SK-N-SH (cell line): ENCODE measurements around the gene GPD1.
A peak's percentile ranks its signal among the peaks of the same experiment; 100 is the strongest.

ENCODE experiments used
- CHD2 ChIP-seq: fragments of 150-350 bp; IDR thresholded peaks from 2 replicates; pipeline ENCODE4 v1.6.1; 2018; ENCODE audit warnings: low read length; ENCODE audit not compliant: partially characterized antibody
- CTCF ChIP-seq: fragments of 200-600 bp; sonication (generic); IDR thresholded peaks from 2 replicates; pipeline ENCODE4 v1.6.1; 2017; ENCODE audit warnings: antibody characterized with exemption, mild to moderate bottlenecking, moderate library complexity
- EP300 ChIP-seq, 2 experiments: IDR thresholded peaks; 2 replicates each; pipeline versions ENCODE4 v1.4.0 to v1.6.1; 2012; ENCODE audit warnings: borderline replicate concordance in 1 of 2, low read depth in 1 of 2, low read length in 1 of 2
- MAX ChIP-seq: IDR thresholded peaks from 2 replicates; pipeline ENCODE4 v1.4.0; 2012; ENCODE audit warnings: low read depth
- RAD21 ChIP-seq: IDR thresholded peaks from 2 replicates; pipeline ENCODE4 v1.6.1; 2012; ENCODE audit warnings: mild to moderate bottlenecking, low read length
- RXRA ChIP-seq: IDR thresholded peaks from 2 replicates; pipeline ENCODE4 v1.4.0; 2012; ENCODE audit warnings: low read depth, mild to moderate bottlenecking, borderline replicate concordance
- SIN3A ChIP-seq: IDR thresholded peaks from 2 replicates; pipeline ENCODE4 v1.6.1; 2012; ENCODE audit warnings: low read depth, mild to moderate bottlenecking, low read length, moderate library complexity, borderline replicate concordance
- TAF1 ChIP-seq: IDR thresholded peaks from 2 replicates; pipeline ENCODE4 v1.6.1; 2012; ENCODE audit warnings: low read depth, mild to moderate bottlenecking, low read length, moderate library complexity, borderline replicate concordance
- ZBTB33 ChIP-seq: IDR thresholded peaks from 2 replicates; pipeline ENCODE4 v1.4.0; 2012; ENCODE audit warnings: low read depth, borderline replicate concordance

GRCh38 chr12:50084775-50085614 is 18.8 kb upstream of the GPD1 start, which contains the start of gene SMARCD1:
- TF ChIP-seq CTCF (peak; percentile 67), EP300 (IDR thresholded peaks at IDR 0.05; ENCODE audit: borderline replicate concordance in 1 of 2, low read depth in 1 of 2, low read length in 1 of 2) (no peak), MAX (peak; percentile 78), SIN3A (peak; percentile 68), RAD21 (no peak), CHD2 (peak; percentile 61), ZBTB33 (no peak), RXRA (no peak; the same call in 1 of the 2 replicates), TAF1 (peak; percentile 65; the same call in 1 of the 2 replicates)
